Endothelial cell of umbilical vein (primary cell): Measurements from ENCODE around the gene PRICKLE4.

Experiments
- CTCF ChIP-seq, 2 donors: IDR thresholded peaks; 1 replicate in 1 of 2; 2 replicates in 1 of 2; pipeline ENCODE4 v1.5.1; 2011; ENCODE audit warnings: low read length in 2 of 2, mild to moderate bottlenecking in 2 of 2, moderate library complexity in 2 of 2, control low read depth in 1 of 2, inconsistent platforms in 1 of 2, low read depth in 1 of 2; ENCODE audit not compliant: insufficient read depth in 1 of 2; ENCODE audit errors: extremely low read depth in 1 of 2
- EZH2 ChIP-seq: IDR thresholded peaks from 2 replicates; pipeline ENCODE4 v1.6.1; 2012; ENCODE audit warnings: borderline replicate concordance, low read depth, mild to moderate bottlenecking, moderate library complexity, low read length, inconsistent platforms; ENCODE audit not compliant: severe bottlenecking
- FOS ChIP-seq: IDR thresholded peaks from 2 replicates; pipeline ENCODE4 v1.6.1; 2011; ENCODE audit warnings: mild to moderate bottlenecking, low read length, moderate library complexity, borderline replicate concordance; ENCODE audit not compliant: insufficient read depth
- JUN ChIP-seq: IDR thresholded peaks from 2 replicates; pipeline ENCODE4 v1.6.1; 2011; ENCODE audit warnings: borderline replicate concordance, low read depth; ENCODE audit not compliant: insufficient read length, insufficient read depth
- POLR2A ChIP-seq: IDR thresholded peaks from 2 replicates; pipeline ENCODE4 v1.6.1; 2012; ENCODE audit warnings: low read depth, mild to moderate bottlenecking, control low read depth, low read length
- POLR2AphosphoS5 ChIP-seq: IDR thresholded peaks from 2 replicates; pipeline ENCODE4 v1.6.1; 2012; ENCODE audit warnings: low read depth, mild to moderate bottlenecking, control low read depth, low read length, moderate library complexity; ENCODE audit not compliant: insufficient read depth

- no peak for TF ChIP-seq CTCF (IDR thresholded peaks at IDR 0.05; ENCODE audit: extremely low read depth in 1 of 2, insufficient read depth in 1 of 2, low read depth in 1 of 2, low read length in 2 of 2)
- no peak for TF ChIP-seq POLR2A
- no peak for TF ChIP-seq POLR2AphosphoS5
- no peak for TF ChIP-seq EZH2
- TF ChIP-seq FOS: no peak
- TF ChIP-seq JUN: no peak
These were observed 5.7 kb upstream of the PRICKLE4 start for GRCh38 chr6:41774841-41775240.
